DMS 273 treated with DMSO at 0.1 percent for 48 hours (cell line): ENCODE results near the gene RUFY4.

ENCODE experiments used
- DNase-seq: peaks from one replicate; lab custom pipeline; 2025; lab: John Stamatoyannopoulos, UW

The RUFY4 gene

DNA sequence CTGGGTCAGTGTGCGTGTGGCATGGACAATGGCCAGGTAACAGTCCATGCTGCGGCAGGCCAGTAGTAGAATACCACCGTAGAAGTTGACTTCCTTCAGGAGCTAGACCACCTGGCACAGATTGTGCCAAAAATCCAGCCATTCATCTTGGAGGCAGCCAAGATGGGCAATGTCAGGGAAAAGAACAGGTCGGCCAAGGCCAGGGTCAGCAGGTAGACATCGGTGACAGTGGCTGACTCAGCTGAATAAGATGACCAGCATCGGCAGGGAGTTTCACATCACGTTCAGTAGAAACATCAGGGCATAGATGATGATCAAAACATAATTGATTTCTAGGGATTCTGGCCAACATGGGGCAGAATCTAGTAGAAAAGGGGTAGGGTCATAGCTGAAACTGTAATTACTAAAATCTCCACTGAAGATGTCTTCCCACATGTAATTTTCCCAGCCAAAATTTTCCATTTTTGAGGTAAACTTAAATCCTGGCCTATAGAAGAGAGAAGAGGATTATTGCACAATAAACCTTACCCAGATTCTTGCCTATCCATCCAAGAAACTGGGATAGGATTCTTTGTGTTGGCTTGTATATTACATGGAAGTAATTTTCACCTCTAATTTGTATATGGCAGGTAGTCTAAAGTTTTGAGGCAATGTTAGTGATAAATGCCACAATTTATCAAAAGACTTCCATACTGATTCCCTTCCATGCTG, 7.9 kb upstream of the RUFY4 start:
- no peak for DNase-seq

DNA sequence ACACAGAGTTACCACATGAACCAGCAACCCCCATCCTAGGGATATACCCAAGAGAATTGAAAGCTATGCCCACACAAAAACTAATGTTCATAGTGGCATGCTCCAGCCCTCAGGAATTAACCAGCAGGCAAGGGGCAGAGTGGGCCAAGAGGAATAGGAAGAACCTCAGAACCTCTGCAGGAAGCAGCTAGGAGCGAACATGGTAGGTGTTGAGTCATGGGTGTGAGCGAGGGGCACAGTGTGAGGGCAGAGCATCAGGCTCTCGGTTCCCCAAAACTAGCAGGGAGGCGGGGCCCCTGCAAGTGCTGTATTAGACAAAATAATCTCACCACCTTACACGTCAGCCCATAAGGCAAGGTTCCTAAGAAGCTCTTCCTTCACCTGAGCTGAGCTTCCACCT, 5.6 kb upstream of the RUFY4 start:
- DNase-seq = no peak

DNA sequence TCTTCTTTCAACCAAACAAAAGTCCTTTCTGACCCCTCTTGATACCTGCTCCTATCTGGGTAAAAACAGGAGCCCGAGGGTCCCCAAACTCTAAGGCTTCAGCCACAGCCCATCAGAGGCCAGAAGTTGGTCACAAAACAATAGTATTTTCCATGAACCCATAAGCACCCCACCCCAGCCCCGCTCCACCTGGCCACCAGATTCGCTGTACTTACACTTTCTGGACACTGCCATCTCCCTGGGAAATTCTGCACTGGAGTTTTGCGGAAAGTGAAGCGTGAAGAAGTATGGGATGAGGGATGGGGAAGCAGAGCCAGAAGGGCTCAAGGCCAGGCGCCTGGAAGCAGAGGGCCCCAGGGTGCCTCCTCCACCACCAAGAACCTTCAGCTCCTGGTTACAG, 5.2 kb upstream of the RUFY4 start:
- no peak for DNase-seq

- no peak for DNase-seq
Observed at GRCh38 chr2:218065239-218066006, 3.6 kb upstream of the RUFY4 start.

- DNase-seq = no peak
Observed at GRCh38 chr2:218066926-218067515, 2.0 kb upstream of the RUFY4 start.

- DNase-seq = no peak
Observed at GRCh38 chr2:218067523-218067922, 1.5 kb upstream of the RUFY4 start.

DNA sequence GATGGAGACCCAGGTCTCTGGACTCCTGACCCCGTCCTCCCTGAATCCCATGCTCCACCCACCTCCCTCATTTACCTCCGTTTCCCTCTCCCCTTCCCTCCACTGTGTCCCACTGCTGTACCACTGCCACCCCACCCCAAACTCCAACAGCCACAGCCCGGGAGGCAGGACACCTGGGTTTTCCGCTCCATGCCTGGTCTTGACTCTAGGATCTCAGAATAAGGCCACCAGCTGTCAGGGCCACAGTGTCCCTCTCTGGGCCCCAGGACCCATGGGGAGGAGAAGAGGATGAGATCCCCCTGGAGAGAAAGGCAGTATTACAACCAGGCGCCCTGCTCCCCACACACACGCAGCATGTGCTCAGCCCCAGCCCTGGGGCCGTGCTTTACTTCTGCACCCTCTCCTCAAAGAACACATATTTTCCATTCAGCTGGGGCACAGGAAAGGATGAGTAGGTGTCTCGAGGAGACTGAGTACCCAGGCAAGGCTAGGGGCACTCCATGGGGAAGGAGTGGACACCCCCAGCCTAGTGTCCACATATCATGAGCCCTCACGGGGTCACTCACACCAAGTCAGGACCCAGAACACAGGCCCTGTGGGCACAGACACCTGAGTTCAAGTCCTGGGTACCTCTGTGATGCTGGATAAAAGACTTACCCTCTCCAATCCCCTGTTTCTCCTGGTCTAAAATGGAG, 700 bp downstream of the RUFY4 start:
- no peak for DNase-seq

DNA sequence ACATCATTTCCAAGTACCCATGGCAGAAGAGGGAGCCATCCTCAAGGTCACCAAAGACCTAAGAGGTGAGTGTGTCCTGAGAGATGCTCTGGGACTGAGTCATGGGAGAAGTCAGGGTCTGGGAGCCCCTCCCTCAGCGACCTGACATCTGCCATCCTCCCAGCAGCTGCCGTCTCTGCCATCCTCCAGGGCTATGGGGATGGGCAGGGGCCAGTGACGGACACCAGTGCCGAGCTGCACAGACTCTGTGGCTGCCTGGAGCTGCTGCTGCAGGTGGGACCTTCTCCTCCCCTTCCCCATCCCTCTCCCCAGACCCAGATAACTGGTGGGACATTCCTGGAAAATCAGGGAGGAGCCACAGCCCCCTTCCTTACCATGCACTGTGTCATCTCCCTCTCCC, 1.5 kb downstream of the RUFY4 start:
- no peak for DNase-seq

DNA sequence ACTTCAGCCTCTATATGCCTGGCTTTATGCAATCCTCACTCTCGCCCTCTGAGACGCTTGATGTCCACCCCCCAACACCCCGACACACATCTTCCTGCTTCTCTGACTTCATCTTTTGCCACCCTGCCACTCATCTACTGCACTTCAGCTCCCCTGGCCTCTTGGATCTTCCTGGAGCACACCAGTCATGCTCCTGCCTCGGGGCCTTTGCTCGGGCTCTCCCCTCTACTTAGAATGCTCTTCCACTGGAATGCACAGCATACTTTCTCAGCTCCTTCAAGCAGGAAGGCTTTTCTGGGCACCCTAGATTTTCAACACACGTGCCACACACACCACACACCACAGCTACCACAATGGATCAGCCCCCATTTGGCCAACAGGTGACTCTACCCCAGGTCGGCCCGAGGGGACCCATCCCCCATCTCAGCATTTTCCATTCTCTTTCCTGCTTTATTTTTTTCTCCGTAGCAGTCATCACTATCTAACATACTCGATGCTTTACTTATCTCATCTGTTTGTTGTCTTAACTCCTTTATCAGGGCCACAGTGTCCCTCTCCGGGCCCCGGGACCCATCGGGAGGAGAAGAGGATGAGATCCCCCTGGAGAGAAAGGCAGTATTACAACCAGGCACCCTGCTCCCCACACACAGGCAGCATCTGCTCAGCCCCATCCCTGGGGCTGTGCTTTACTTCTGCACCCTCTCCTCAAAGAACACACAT, 2.3 kb downstream of the RUFY4 start:
- DNase-seq = no peak

DNA sequence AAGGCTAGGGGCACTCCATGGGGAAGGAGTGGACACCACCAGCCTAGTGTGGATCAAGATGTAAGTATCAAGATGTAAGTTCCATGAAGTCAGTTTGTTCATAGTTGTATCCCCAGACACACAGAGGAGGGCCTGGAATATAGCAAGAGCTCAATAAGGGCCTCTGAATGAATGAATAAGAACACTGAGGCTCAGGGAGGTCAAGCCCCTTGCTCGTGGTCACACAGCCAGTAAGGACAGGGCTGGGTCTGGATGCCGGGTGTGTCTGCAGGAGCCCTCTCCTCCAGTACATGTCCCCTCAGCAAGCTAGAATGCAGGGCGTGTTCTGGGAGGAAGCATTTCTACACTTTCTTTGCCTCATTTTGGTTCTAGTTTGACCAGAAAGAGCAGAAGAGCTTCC, 2.9 kb downstream of the RUFY4 start:
- no peak for DNase-seq

GRCh38 chr2:218072478-218073024, 3.5 kb downstream of the RUFY4 start:
- DNase-seq = no peak

GRCh38 chr2:218073185-218073584, 4.1 kb downstream of the RUFY4 start:
- no peak for DNase-seq

GRCh38 chr2:218074031-218074430, 5.0 kb downstream of the RUFY4 start:
- no peak for DNase-seq

DNA sequence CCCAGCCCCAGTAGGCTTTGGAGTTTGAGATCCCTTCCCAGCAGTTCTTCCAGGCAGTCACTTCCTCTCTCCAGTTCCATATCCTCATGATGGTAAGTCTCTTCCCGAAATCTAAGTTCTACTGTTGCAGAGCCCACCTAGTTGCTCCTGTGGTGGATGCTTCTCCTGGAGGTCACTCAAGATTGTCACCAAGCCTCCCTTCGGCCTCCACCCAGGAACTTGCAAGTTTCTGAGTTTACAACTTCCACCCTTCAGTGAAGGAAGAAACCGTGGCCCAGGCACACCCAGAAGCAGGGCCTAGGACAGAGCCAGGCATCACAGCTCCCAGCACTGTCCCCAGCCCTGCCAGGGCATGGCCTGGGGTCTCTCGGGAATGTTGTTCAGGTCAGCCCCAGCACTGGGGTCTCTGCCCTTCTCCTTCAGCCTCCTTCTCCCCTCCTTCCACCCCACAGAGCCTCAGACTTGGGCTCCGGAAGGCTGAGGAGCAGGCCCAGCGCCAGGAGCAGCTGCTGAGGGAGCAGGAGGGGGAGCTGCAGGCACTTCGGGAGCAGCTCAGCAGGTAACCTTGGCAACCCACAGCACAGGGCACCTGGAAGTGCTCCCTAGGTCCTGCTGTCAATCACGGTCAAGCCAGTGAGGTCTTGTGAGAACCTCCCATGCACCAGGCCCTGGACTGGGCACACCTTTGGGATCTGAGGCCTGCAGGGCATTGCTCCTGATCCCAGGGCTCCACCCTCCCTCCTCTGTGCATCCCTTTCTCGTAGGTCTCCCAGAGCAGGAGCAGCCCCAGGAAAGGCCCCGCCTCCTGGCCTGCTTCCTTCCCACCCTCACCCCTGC, 7.1 kb downstream of the RUFY4 start:
- no peak for DNase-seq

DNA sequence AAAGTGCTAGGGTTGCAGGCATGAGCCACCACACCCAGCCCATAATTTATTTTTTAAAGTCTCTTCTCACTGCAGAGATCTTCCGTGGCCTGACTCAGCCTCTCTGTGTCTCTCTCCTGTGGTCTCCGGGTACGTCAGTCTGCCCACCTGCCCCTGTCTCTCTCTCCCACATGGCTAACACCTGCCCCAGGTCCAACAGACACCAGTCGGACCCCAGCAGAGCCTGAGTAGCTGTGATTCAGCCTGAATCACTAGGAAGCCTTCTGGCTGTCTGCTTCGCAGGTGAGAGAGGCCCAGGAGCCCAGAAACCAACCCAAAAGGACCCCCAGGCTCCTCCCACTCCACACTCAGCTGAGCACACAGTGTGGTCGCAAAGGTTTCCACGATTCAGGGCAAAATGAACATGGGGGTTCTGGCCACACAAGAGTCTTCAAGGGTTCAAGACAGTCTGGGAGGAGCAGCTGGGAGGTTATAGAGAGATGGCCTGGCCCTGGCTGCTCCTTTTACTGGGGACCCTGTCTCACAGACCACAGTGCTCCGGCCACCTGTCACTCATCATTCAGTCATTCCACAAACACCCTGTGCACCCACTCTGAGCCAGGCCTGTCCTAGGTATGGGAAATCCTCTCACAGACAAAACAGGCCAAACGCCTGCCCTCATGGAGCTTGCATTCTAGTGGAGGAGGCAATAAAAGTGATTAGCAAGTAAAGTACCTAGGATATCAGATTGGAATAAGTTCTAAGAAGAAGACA, 8.6 kb downstream of the RUFY4 start:
- DNase-seq = no peak

DNA sequence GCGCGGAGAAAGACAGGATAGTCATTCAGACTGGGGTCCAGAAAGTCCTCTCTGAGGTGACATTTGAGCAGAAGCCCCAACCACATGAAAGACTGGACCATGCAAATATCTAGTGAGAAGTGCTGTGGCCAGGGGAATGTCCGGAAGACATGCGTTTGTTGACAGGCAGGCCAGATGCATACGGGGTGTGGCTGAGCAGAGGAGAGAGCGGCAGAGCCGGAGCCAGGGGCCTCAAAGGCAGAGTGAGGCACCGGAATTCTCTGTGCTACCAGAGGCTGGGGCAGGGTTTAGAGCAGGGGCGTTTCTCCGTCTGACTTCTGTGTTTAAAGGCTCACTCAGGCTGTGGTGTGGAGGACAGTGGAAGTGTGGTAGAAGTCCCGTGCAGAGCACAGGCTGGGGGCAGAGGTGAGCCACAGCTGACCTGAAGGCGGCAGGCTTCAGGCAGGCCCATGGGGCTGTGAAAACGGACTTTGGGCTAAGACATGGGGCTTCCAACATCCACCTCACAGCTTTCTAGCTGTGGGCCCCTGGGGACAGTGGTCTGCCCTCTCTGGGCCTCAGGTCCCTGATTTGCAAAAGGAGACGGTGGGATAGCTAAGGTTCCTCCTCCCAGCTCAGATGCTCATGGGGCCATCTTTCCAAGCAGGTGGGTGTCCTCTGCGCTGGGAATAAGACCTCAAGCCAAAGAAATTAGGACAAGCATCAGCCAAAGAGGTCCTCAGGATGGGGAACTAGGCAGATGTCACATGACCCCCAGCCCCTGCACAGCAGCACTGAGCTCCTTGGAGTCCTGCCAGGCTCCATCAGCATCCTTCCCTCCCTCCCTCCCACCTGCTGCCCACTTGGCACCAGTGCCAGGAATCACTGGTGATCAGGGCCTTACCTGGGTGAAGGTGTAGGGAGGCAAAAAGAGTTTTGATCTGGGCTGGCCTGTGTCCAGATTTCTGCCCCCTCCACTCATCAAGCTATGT, 11.2 kb downstream of the RUFY4 start:
- no peak for DNase-seq

DNA sequence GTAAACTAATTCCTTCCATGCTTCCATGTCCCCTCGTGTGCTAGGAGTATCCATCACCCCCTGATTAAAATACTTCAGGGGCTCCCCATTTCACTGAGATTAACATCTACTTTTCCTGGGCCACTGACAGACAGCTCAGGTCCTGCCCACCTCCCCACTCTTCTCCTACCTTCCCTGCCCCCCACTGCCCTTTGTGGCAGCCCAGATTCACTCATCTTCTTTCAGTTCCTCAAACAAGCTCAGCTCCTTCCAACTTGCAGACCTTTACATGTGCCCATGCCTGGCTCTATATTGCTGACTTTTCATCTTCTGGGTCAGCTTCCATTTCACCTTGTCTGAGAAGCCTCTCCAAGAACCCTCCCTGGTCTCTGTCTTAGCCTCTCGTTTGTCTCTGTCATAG, 12.0 kb downstream of the RUFY4 start:
- no peak for DNase-seq

DNA sequence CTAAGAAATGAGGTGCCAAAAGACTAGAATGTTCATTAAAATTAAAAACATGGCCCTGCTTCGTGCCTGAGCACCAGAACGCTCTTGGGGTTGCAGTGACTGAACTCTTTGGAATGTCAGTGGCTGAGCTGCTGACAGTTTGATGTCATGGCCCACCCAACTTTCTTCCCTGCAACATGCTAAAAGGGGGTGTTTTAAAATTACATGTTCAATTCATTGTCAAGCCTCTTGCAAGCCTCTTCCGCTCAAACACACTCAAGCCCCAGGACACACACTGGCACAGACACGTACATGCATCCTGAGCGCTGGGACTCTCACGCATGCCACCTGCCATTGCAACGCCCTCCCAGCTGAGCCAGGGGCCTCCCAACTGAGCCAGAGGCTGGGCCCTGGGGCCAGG, 12.6 kb downstream of the RUFY4 start:
- DNase-seq = no peak
